Loucy (cell line): Measurements from ENCODE around the gene CAMK1.

Source experiments
- EZH2phosphoT487 ChIP-seq: fragments of 200-600 bp; IDR thresholded peaks from 2 replicates; pipeline ENCODE4 v1.6.1; 2018; ENCODE audit warnings: antibody characterized with exemption, mild to moderate bottlenecking, moderate library complexity, borderline replicate concordance
- TF ChIP-seq, protein P1 (sequence below): fragments of 200-600 bp; sonication (generic); conservative IDR thresholded peaks from 2 replicates; pipeline ENCODE4 v1.5.1; 2014; ENCODE audit warnings: mild to moderate bottlenecking, antibody characterized with exemption, low read length

DNA sequence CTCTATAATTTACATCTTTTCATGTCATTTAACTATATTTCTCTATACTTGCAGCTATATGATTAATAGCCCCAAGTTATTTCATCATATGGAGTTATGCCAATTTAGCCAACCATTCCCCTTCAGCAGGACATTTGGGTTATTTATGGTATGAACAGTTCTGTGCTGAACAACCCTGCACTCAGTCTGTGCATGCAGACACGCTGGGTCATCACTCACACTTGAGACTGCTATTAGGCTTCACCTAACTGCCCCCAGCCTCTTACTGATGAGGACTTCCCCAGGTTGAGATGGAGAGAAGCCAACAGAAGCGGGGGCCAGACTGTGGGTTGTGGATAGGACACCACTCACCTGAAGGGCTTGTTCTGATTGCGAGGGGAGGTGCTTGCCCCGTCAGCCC lies 15.2 kb upstream of the CAMK1 start:
- TF ChIP-seq, protein P1, sequence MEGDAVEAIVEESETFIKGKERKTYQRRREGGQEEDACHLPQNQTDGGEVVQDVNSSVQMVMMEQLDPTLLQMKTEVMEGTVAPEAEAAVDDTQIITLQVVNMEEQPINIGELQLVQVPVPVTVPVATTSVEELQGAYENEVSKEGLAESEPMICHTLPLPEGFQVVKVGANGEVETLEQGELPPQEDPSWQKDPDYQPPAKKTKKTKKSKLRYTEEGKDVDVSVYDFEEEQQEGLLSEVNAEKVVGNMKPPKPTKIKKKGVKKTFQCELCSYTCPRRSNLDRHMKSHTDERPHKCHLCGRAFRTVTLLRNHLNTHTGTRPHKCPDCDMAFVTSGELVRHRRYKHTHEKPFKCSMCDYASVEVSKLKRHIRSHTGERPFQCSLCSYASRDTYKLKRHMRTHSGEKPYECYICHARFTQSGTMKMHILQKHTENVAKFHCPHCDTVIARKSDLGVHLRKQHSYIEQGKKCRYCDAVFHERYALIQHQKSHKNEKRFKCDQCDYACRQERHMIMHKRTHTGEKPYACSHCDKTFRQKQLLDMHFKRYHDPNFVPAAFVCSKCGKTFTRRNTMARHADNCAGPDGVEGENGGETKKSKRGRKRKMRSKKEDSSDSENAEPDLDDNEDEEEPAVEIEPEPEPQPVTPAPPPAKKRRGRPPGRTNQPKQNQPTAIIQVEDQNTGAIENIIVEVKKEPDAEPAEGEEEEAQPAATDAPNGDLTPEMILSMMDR: no peak
- TF ChIP-seq EZH2phosphoT487: no peak
